HS-27A (cell line): Measurements from ENCODE around the gene DNAJC5G.
"Not testable (repeated sequence)": the region's sequence is repeated elsewhere in the genome, so short reads cannot be mapped to it uniquely, and the experiment has no call there.

Experiments used
- DNase-seq: peaks from one replicate; pipeline ENCODE4 v3.0.0-alpha.2; 2012; ENCODE audit warnings: low read depth, missing footprints

DNAJC5G gene

GRCh38 chr2:27281855-27282559 is 6.8 kb downstream of the DNAJC5G start, which contains the start of gene TRIM54:
Gene TRIM54 (plus strand): TSS chr2:27282429. CDS start chr2:27282732, 303 bp downstream.
- no peak for DNase-seq

- DNase-seq, result no peak
These were observed 7.7 kb downstream of the DNAJC5G start for GRCh38 chr2:27282892-27283291.

GRCh38 chr2:27284996-27285395 is 9.8 kb downstream of the DNAJC5G start:
- DNase-seq, result no peak

DNA sequence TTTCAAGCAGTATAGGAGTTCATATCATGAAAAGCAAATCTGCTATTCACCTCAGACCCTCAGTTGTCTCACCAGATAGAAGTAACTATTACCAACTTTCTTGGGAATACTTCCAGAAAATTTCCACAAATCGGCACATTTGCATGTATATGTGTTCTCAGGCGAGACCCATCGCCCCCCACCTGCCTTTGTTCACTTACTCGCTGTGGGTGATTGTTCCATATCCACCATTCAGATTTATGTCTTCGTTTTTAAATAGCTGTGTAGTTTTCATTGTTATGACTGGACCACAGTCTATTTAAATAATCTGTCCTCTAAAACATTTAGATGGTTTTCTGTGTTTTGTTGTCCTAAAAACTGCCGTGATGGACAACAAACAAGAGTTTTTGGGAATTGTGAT is 10.2 kb downstream of the DNAJC5G start:
- no peak for DNase-seq

DNA sequence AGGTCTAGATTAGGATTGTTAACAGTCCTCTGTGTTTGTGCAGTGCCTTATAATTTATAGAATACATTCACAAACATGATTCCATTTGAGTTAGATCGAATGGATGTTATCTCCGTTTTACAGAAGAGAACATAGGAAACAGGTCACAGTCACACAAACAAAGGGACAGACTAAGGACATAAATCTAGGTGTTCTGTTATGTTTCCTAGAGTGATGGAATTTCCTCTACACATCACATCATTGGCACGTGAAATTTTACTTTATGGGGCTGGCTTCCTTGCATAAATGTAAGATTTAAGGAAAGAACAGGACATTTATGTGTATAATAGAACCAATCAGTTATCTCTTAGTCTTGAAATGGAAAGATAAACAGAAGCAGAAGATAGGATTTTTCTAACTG is 13.4 kb downstream of the DNAJC5G start:
- DNase-seq, result no peak

GRCh38 chr2:27290549-27290948 is 15.3 kb downstream of the DNAJC5G start:
- no peak for DNase-seq

GRCh38 chr2:27291865-27292264 is 16.6 kb downstream of the DNAJC5G start:
- no peak for DNase-seq

DNA sequence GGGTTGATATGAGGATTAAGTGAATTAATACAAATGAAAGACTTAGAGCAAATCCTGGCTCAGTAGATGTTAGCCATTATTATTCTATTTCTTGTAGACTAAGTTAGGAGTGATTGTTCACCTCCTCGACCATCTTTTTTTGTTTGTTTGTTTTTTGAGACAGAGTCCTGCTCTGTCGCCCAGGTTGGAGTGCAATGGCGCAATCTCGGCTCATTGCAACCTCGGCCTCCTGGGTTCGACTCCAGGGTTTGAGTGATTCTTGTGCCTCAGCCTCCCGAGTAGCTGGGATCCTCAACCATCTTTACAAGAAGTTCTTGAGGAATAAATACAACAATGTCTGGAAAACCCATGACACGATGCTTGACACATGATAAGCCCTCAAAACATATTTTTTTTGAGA is 19.7 kb downstream of the DNAJC5G start:
- no peak for DNase-seq

GRCh38 chr2:27296481-27296880 is 21.2 kb downstream of the DNAJC5G start:
- no peak for DNase-seq

GRCh38 chr2:27297195-27297594 is 22.0 kb downstream of the DNAJC5G start:
- no peak for DNase-seq

GRCh38 chr2:27298391-27299080 is 23.3 kb downstream of the DNAJC5G start:
- no peak for DNase-seq

GRCh38 chr2:27300606-27301005 is 25.4 kb downstream of the DNAJC5G start:
- not testable (repeated sequence) for DNase-seq

GRCh38 chr2:27303093-27304025 is 28.1 kb downstream of the DNAJC5G start:
- DNase-seq, result no peak

DNA sequence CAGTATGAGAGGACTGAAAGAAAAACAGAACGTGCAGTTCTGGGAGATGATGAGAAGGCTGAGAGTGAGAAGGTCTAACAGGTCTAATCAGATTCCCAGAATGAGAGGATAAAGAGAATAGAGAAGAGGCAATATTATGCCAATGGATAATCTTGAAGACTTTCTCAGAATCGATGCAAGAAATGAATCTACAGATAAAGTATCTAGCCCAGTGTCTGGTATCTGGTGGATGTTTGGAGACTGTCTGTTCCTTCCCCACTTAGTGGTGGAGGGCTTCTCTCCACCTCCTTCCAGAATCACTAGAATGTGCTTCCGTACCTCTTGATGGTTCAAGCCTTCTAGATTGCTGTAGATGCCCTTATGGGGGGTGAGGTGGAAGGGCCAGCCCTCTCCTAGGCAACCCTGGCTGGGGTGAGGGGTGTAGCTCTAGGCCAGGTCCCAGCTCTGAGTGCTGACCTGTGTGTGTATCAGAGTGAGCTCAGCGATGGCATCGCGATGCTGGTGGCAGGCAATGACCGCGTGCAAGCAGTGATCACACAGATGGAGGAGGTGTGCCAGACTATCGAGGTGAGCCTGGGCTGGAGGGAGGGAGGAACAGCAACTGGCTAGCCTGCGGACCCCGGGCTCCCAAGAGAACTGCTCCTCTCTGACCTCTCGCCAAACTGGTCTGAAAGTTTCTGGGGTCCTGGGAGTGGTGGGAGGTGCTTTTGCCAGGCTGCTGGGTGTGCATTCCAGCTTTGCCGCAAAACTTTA is 29.4 kb downstream of the DNAJC5G start:
- no peak for DNase-seq

- no peak for DNase-seq
These were observed 30.3 kb downstream of the DNAJC5G start for GRCh38 chr2:27305516-27305915.

DNA sequence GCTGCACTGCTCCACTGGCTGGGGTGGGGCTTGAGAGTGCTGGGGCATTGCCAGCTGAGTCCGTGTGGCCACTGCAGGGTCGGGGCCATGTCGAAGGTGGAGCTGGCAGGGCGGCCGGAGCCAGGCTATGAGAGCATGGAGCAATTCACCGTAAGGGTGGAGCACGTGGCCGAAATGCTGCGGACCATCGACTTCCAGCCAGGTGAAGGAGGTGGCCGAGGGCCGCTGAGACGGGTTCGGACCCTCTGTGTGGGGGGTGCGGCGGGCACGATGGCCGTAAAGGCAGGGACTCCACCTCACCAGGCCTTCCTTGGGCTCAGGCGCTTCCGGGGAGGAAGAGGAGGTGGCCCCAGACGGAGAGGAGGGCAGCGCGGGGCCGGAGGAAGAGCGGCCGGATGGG is 30.9 kb downstream of the DNAJC5G start:
- no peak for DNase-seq

GRCh38 chr2:27306573-27307286 is 31.5 kb downstream of the DNAJC5G start:
- no peak for DNase-seq

GRCh38 chr2:27307287-27307544 is 32.0 kb downstream of the DNAJC5G start:
- DNase-seq, result no peak

GRCh38 chr2:27307545-27308358 is 32.5 kb downstream of the DNAJC5G start:
- no peak for DNase-seq

DNA sequence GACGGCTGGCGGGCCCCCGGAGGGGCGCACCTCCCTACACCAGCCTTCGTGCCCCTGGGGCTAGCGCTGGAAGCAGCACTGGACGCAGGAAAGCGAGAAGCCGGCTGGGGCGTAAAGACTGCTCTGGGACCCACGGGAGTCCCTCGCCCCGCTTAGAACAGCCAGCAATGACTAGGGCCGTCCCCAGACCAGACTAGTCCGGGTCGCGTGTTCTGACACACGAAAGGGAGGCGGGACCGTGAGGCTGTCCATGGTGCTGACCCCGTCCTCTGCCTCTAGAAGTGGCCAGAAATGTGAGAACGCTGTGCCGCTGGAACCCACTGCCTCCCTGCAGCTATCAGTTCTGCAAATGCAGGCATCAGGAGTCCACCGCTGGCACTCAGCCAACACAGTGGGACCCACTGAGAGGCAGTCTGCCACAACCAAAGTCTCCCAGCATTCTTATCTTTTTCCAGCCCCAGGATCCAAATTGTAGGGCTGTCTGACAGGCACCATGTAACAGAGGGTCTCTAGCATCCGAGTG is 33.2 kb downstream of the DNAJC5G start, which contains the start of gene UCN:
Gene UCN (minus strand): TSS at position 87 of the 523 bp plus-strand sequence. CDS start 550 bp downstream, outside the sequence.
- DNase-seq, result no peak
